Loucy (cell line): ENCODE results near the gene FREM1.

Source experiments
- CTCF ChIP-seq: fragments of 200-600 bp; sonication (generic); conservative IDR thresholded peaks from 2 replicates; pipeline ENCODE4 v1.5.1; 2014; ENCODE audit warnings: mild to moderate bottlenecking, antibody characterized with exemption, low read length
- EZH2phosphoT487 ChIP-seq: fragments of 200-600 bp; IDR thresholded peaks from 2 replicates; pipeline ENCODE4 v1.6.1; 2018; ENCODE audit warnings: antibody characterized with exemption, mild to moderate bottlenecking, moderate library complexity, borderline replicate concordance

- no peak for TF ChIP-seq CTCF
- no peak for TF ChIP-seq EZH2phosphoT487
Observed at GRCh38 chr9:14793389-14793788, 116.8 kb downstream of the FREM1 start.
